ENCODE data around the gene ZBBX.
"Not testable (repeated sequence)": the region's sequence is repeated elsewhere in the genome, so short reads cannot be mapped to it uniquely, and the experiment has no call there.

ZBBX gene, protein sequence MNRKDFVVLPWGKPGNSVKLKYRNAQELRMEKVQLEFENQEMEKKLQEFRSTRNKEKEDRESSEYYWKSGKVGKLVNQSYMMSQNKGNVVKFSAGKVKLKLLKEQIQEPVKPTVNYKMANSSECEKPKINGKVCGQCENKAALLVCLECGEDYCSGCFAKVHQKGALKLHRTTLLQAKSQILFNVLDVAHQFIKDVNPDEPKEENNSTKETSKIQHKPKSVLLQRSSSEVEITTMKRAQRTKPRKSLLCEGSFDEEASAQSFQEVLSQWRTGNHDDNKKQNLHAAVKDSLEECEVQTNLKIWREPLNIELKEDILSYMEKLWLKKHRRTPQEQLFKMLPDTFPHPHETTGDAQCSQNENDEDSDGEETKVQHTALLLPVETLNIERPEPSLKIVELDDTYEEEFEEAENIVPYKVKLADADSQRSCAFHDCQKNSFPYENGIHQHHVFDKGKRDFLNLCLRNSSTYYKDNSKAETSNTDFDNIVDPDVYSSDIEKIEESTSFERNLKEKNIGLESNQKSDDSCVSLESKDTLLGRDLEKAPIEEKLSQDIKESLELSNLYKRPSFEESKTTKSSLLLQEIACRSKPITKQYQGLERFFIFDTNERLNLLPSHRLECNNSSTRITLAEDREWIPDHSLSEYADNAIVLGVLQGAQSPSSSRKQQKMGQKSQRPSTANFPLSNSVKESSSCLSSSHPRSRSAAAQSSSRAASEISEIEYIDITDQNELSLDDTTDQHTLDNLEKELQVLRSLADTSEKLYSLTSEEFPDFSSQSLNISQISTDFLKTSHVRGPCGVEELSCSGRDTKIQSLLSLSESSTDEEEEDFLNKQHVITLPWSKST

GRCh38 chr3:167380004-167380689, at the start of gene ZBBX:
ZBBX (minus strand) TSS chr3:167380297; CDS start chr3:167372901, 7,396 bp downstream.
- DNase-seq = peak; percentile 39

DNA sequence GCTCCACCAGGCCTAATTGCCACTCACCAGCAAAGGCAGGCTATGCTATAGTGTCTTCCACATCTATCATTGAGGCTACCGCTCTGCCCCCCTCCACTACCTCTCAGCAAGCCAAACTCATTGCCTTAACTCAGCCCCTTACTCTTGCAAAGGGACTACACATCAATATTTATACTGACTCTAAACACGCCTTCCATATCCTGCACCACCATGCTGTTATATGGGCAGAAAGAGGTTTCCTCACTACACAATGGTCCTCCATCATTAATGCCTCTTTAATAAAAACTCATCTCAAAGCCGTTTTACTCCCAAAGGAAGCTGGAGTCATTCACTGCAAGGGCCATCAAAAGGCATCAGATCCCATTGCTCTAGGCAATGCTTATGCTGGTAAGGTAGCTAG, 46.9 kb upstream of the ZBBX start:
- DNase-seq = not testable (repeated sequence)

DNA sequence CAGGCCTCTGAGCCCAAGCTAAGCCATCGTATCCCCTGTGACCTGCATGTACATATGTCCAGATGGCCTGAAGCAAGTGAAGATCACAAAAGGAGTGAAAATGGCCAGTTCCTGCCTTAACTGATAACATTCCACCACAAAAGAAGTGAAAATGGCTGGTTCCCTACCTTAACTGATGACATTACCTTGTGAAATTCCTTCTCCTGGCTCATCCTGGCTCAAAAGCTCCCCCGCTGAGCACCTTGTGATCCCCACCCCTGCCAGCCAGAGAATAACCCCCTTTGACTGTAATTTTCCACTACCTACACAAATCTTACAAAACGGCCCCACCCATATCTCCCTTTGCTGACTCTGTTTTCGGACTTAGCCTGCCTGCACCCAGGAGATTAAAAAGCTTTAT, 42.3 kb upstream of the ZBBX start:
- DNase-seq = not testable (repeated sequence)

GRCh38 chr3:167409611-167410010, 29.5 kb upstream of the ZBBX start:
- DNase-seq = no peak

- DNase-seq = no peak
These were observed 26.9 kb upstream of the ZBBX start for GRCh38 chr3:167406876-167407492.

DNA sequence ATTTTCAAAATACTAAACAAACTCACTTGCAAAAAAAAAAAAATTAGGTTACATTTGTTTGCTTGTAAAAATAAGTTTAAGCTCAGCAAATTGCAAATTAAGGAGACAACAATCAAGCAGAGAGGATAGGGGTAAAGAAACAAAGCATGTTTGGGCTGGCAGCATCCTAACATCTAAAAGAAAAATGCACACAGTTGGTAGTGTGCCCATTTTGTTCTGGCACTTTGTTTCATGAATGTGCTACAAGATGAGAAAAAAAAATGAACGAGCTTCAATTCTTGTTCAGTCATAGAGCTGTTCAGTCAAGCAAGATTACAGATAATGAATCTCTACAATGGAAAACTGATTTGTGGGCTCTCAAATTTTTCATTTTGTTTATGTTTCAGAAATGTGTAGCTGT, 17.7 kb upstream of the ZBBX start:
- DNase-seq = no peak

DNA sequence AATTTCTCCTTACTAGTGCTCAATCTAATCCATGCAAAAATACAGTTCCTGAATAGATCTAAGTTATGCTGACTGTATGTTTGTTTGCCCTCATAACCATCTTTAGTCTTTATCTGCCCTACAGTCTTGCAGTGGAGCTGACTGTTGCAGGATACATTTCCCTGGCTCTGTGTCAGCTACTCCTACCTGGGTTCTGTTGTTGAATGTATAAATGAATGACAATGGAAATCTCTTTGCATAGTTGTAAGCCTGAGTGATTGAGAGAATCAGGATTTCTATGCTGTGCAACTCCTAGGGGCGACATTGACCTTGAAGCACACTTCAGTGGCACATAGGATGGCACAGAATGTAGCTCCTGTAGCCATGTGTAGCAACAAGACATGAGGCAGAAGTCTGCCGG, 16.0 kb upstream of the ZBBX start:
- no peak for DNase-seq

GRCh38 chr3:167394003-167394402, 13.9 kb upstream of the ZBBX start:
- DNase-seq = no peak

DNA sequence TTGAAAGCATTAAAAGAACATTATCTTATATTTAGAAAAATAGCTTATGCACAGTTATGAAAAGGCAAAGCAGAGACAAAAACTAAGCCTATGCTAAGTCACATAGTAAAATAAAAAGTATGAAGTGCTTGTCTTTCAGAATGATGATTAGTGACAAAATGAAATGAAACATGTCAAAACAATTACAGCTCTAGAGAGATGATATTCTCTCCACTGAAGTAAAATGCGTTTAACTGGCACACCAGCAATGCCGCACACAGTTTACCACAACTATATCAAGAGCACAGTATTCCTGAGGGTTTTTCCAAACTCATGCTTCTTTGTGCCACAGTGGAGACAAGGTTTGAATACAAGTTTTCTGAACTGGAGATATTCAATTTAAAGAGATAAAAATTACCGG, 2.1 kb upstream of the ZBBX start:
- no peak for DNase-seq

GRCh38 chr3:167375478-167375877, 4.6 kb downstream of the ZBBX start:
- DNase-seq = no peak

GRCh38 chr3:167372138-167372537, 8.0 kb downstream of the ZBBX start:
- no peak for DNase-seq

DNA sequence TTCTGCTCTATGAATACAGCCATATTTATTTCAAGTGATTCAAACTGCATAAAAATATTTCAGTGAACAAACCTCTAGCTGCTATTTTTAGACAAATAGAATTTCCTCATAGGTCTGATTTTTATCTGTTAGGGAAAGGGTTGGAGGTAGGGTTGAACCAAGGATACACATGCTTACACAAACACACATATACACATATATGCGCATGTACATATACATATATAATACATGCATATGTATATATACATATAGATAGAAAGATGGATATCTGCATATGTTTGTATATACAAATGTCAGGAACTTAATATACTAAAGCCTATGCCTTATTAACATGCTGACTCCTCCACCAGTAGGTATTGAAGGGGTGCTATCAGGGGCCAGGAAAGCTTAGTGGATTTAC, 18.1 kb downstream of the ZBBX start:
- DNase-seq = no peak

DNA sequence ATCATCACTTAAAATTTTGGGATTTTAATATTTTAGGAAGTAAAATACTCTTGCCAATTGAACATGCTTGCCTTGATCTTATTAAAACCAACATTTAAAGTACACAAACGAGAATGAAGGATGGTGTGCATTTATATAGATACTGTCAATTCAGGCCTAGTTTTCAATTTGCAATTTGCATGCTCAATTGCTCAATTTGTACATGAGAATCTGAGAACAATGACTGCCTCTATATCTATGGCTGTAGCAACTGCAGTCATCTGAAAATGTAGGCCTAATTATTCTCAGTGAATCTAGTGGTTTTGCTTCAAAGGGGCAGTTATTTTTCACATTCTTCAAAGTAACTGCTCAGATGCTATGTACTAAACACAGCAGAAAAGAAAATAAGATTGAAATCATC, 18.8 kb downstream of the ZBBX start:
- no peak for DNase-seq

DNA sequence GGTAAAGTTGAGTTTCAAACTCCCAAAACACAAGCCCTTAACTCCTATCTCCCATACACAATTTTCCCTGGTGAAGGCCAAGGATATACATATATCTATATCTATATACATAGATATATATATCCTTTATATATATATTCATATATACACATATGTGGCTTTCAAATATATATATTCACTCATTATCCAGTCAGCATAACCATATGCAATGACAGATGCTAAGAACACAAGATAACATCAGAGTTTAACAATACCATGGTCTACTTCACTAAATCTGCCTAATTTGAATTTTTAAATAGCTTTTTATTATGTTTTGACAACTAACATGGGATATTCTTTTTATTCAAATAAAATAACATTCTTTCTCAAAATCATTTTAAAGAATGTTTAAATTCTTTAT, 24.7 kb downstream of the ZBBX start:
- no peak for DNase-seq

GRCh38 chr3:167354751-167355150, 25.3 kb downstream of the ZBBX start:
- DNase-seq = no peak

GRCh38 chr3:167350245-167350862, 29.7 kb downstream of the ZBBX start:
- no peak for DNase-seq

DNA sequence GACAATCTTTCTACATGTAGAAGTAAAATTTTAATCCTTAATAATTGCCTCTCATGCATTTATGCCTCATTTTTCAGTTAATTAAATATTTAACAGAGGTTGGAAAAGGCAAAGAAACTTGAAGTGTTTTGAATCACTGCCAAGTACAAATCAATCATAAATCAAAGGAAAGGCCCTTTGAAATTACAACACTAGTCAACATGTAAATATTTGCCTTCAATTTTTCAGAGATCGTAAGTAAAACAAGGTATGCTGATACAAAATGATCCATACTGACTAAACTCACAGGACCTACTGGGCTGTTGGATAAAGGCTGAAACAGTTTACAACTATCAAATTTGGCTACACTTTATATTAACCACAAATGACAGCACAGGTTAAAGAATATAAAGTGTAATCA, 33.9 kb downstream of the ZBBX start:
- DNase-seq = no peak

- DNase-seq = no peak
These were observed 48.9 kb downstream of the ZBBX start for GRCh38 chr3:167330993-167331785.

DNA sequence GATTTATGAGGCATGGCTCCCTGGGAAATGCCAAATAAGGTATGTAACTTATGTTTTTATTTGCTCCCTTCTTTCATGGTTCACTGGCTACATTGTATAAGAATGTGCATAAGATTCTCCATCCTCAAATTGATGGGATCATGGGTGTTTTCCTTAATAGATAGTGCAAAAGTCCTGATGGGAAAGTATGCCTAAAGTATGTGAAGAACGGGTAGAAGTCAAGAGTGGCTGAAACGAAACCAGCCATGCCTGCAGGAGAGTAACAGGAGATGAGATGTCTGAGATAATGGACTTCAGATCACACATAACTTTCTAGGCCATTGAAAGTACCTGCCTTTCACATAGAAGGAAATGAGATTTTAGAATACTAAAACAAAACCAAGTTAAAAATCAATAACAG, 56.5 kb downstream of the ZBBX start:
- DNase-seq = no peak

GRCh38 chr3:167318996-167319615, 61.0 kb downstream of the ZBBX start:
- DNase-seq = no peak

DNA sequence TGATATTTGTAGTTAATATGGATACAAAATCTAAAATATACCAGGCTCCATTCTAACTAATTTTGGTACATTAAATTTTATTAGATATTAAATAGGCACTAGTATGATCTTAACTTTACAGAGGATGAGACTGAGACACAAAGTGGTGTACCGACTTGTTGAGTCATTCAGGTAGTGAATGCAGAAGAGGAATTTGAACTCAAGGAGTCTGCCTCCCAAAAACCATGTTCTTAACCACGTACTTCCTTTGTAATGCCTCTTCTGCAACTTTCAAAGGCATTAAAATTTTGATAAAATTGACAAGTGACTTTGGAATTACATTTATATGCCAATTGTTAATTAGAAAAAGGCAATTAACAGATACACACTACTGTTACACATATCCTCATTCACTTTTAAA, 61.8 kb downstream of the ZBBX start:
- no peak for DNase-seq
